Astrocyte of the hippocampus (primary cell): ENCODE results near the gene DAB2IP.
A peak's percentile ranks its signal among the peaks of the same experiment; 100 is the strongest.
"Not testable (repeated sequence)": the region's sequence is repeated elsewhere in the genome, so short reads cannot be mapped to it uniquely, and the experiment has no call there.

Experiments used
- DNase-seq: peaks from one replicate; pipeline ENCODE4 v3.0.0; 2011; ENCODE audit warnings: low read depth, low spot score

Gene DAB2IP

GRCh38 chr9:121725008-121725775 is 73.8 kb downstream of the DAB2IP start:
- peak; percentile 95 for DNase-seq

GRCh38 chr9:121727295-121728020 is 76.0 kb downstream of the DAB2IP start:
- DNase-seq = no peak

- no peak for DNase-seq
Observed at GRCh38 chr9:121728916-121729315, 77.5 kb downstream of the DAB2IP start.

- DNase-seq = no peak
Observed at GRCh38 chr9:121729769-121730562, 78.5 kb downstream of the DAB2IP start.

- DNase-seq = no peak
Observed at GRCh38 chr9:121731090-121731489, 79.7 kb downstream of the DAB2IP start.

- DNase-seq = no peak
Observed at GRCh38 chr9:121731919-121732318, 80.5 kb downstream of the DAB2IP start.

- DNase-seq = no peak
Observed at GRCh38 chr9:121732389-121732788, 81.0 kb downstream of the DAB2IP start.

- no peak for DNase-seq
Observed at GRCh38 chr9:121732886-121733285, 81.5 kb downstream of the DAB2IP start.

GRCh38 chr9:121734465-121734864 is 83.0 kb downstream of the DAB2IP start:
- DNase-seq = no peak

- DNase-seq = peak; percentile 82
Observed at GRCh38 chr9:121735065-121735792, 83.8 kb downstream of the DAB2IP start.

GRCh38 chr9:121735793-121736770 is 84.6 kb downstream of the DAB2IP start:
- peak; percentile 63 for DNase-seq

GRCh38 chr9:121736934-121737462 is 85.6 kb downstream of the DAB2IP start:
- DNase-seq = no peak

- DNase-seq = no peak
Observed at GRCh38 chr9:121737481-121737931, 86.1 kb downstream of the DAB2IP start.

- no peak for DNase-seq
Observed at GRCh38 chr9:121738411-121738810, 87.0 kb downstream of the DAB2IP start.

GRCh38 chr9:121738968-121739367 is 87.5 kb downstream of the DAB2IP start:
- DNase-seq = no peak

- no peak for DNase-seq
Observed at GRCh38 chr9:121739971-121740370, 88.5 kb downstream of the DAB2IP start.

- no peak for DNase-seq
Observed at GRCh38 chr9:121741228-121741918, 89.9 kb downstream of the DAB2IP start.

- not testable (repeated sequence) for DNase-seq
Observed at GRCh38 chr9:121741919-121742283, 90.5 kb downstream of the DAB2IP start.

GRCh38 chr9:121742923-121743322 is 91.5 kb downstream of the DAB2IP start:
- DNase-seq = no peak
